Renal cortex interstitium (tissue), 15 donors: ENCODE measurements around the gene TMEM114. TPM values are rescaled to one million over a fixed set of nuclear protein-coding genes. Genes with fewer than 3 reads are reported as not detected.

ENCODE experiments used
- DNase-seq, 11 donors: peaks; one replicate each; pipeline ENCODE4 v3.0.0-alpha.2; 2013; ENCODE audit warnings: low read depth in 9 of 11, low spot score in 4 of 11; ENCODE audit errors: extremely low read depth in 1 of 11
- long read RNA-seq, 16 experiments: transcript quantifications; one replicate each; lab custom pipeline, GENCODE V29; 2026
- polyA plus RNA-seq, 3 donors: library from polyadenylated mRNA; unstranded; fragments of 120-200 nt; gene quantifications; one replicate each; pipeline ENCODE4 v1.2.1, GENCODE V29; 2013; ENCODE audit not compliant: insufficient read length in 3 of 3

TMEM114 gene
- under 1 TPM in 2 of 3 donors, not detected in 1; 0.11 to 0.18 TPM for polyA plus RNA-seq
- long read RNA-seq, donor 1 = 0 reads
- long read RNA-seq, donor 2 = 0 reads
- long read RNA-seq, donor 3 = 0 reads
- long read RNA-seq, donor 4 = 0 reads
- long read RNA-seq, donor 5 = 0 reads
- long read RNA-seq, donor 6 = 0 reads
- long read RNA-seq, donor 7 = 0 reads
- long read RNA-seq, donor 8 = 0 reads
- long read RNA-seq, donor 9 = 0 reads
- long read RNA-seq, donor 10 = 0 reads
- long read RNA-seq, donor 11 = 0 reads
- long read RNA-seq, donor 12 = 0 reads
- long read RNA-seq, donor 13 = 0 reads
- long read RNA-seq, donor 14 = 0 reads
- long read RNA-seq, donor 15 = 0 reads
- long read RNA-seq, donor 16 = 0 reads

GRCh38 chr16:8589900-8590688 is at the start of gene TMEM114:
TMEM114 (minus strand) TSS chr16:8590511; CDS start chr16:8589838, 673 bp downstream.
- no peak for DNase-seq

- DNase-seq = no peak
Observed at GRCh38 chr16:8639694-8640093, 49.4 kb upstream of the TMEM114 start.

- DNase-seq = no peak
Observed at GRCh38 chr16:8634991-8635736, 44.9 kb upstream of the TMEM114 start.

GRCh38 chr16:8632675-8633182 is 42.4 kb upstream of the TMEM114 start:
- DNase-seq = no peak

GRCh38 chr16:8631818-8632465 is 41.6 kb upstream of the TMEM114 start:
- no peak for DNase-seq

GRCh38 chr16:8631373-8631772 is 41.1 kb upstream of the TMEM114 start:
- no peak for DNase-seq

GRCh38 chr16:8630255-8630953 is 40.1 kb upstream of the TMEM114 start:
- no peak for DNase-seq

- DNase-seq = no peak
Observed at GRCh38 chr16:8628981-8629725, 38.8 kb upstream of the TMEM114 start.

- DNase-seq = no peak
Observed at GRCh38 chr16:8627456-8627855, 37.1 kb upstream of the TMEM114 start.

GRCh38 chr16:8626946-8627345 is 36.6 kb upstream of the TMEM114 start:
- no peak for DNase-seq

GRCh38 chr16:8625491-8626087 is 35.3 kb upstream of the TMEM114 start:
- DNase-seq = no peak

- DNase-seq = no peak
Observed at GRCh38 chr16:8623634-8624033, 33.3 kb upstream of the TMEM114 start.

- DNase-seq = no peak
Observed at GRCh38 chr16:8622315-8622656, 32.0 kb upstream of the TMEM114 start.

GRCh38 chr16:8621572-8622314 is 31.4 kb upstream of the TMEM114 start, which contains the start of gene METTL22:
METTL22 (plus strand) TSS chr16:8621698; CDS start chr16:8625666, 3,968 bp downstream.
- DNase-seq = peak; percentile 58 to 88 (median 82)

GRCh38 chr16:8621222-8621571 is 30.9 kb upstream of the TMEM114 start:
- no peak for DNase-seq

GRCh38 chr16:8620535-8620934 is 30.2 kb upstream of the TMEM114 start:
- DNase-seq = no peak
